GM12892 (cell line): ENCODE measurements around the gene ZNF583. TPM values are rescaled to one million over a fixed set of nuclear protein-coding genes. Genes with fewer than 3 reads are reported as not detected.
A peak's percentile ranks its signal among the peaks of the same experiment; 100 is the strongest.

ENCODE experiments used
- DNase-seq: peaks from one replicate; pipeline ENCODE4 v3.0.0; 2011; ENCODE audit not compliant: insufficient read length
- FAIRE-seq: peaks from 2 replicates; lab custom pipeline; 2011; peaks lifted over from hg19 to GRCh38; lab: Jason Lieb, UNC
- POLR2A ChIP-seq: IDR thresholded peaks from 2 replicates; pipeline ENCODE4 v1.6.1; 2011; ENCODE audit warnings: low read depth, low read length, control low read depth
- POLR2AphosphoS5 ChIP-seq: IDR thresholded peaks from 2 replicates; pipeline ENCODE4 v1.6.1; 2011; ENCODE audit warnings: low read depth, low read length, control low read depth
- TAF1 ChIP-seq: IDR thresholded peaks from 2 replicates; pipeline ENCODE4 v1.6.1; 2011; ENCODE audit warnings: low read depth, mild to moderate bottlenecking, control low read depth, low read length, borderline replicate concordance
- polyA plus RNA-seq: library from polyadenylated mRNA; unstranded; fragments of >200 nt; gene quantifications from one replicate; pipeline ENCODE4 v1.2.1, GENCODE V29; 2012; ENCODE audit warnings: missing spikeins, inconsistent platforms; ENCODE audit not compliant: missing spikeins

Gene ZNF583
- 1.6 TPM for polyA plus RNA-seq

- FAIRE-seq (peak; percentile 84), DNase-seq (peak; percentile 85)
- peak; percentile 69; the same call in 1 of the 2 replicates for TF ChIP-seq POLR2AphosphoS5
- TF ChIP-seq POLR2A = peak; percentile 57; the same call in 1 of the 2 replicates
- TF ChIP-seq TAF1 = no peak
Measured at GRCh38 chr19:56403764-56404704, at the start of gene ZNF583. Gene ZNF583, plus strand, starts transcription at chr19:56404332. Its CDS starts 2,783 bp downstream, at chr19:56407115.

GRCh38 chr19:56355517-56355916, 48.6 kb upstream of the ZNF583 start:
- DNase-seq (no peak), FAIRE-seq (no peak)
- no peak for TF ChIP-seq POLR2AphosphoS5
- TF ChIP-seq TAF1 = no peak
- no peak for TF ChIP-seq POLR2A

- DNase-seq = no peak
- FAIRE-seq = no peak
- no peak for TF ChIP-seq POLR2AphosphoS5
- TF ChIP-seq POLR2A = no peak
- no peak for TF ChIP-seq TAF1
Measured at GRCh38 chr19:56356944-56357343, 47.2 kb upstream of the ZNF583 start.

- FAIRE-seq (no peak), DNase-seq (no peak)
- TF ChIP-seq TAF1 (no peak), POLR2A (no peak), POLR2AphosphoS5 (no peak)
Measured at GRCh38 chr19:56360841-56361240, 43.3 kb upstream of the ZNF583 start.

- TF ChIP-seq POLR2A = peak; percentile 57; the same call in 1 of the 2 replicates
- no peak for TF ChIP-seq POLR2AphosphoS5
- no peak for TF ChIP-seq TAF1
- FAIRE-seq = peak; percentile 92
- DNase-seq = peak; percentile 50
Measured at GRCh38 chr19:56367829-56368711, 36.1 kb upstream of the ZNF583 start.

- FAIRE-seq = no peak
- TF ChIP-seq TAF1 (no peak), POLR2A (no peak), POLR2AphosphoS5 (no peak)
- DNase-seq = no peak
Measured at GRCh38 chr19:56369886-56370676, 34.1 kb upstream of the ZNF583 start.

- FAIRE-seq (no peak), DNase-seq (no peak)
- TF ChIP-seq POLR2AphosphoS5 (no peak), POLR2A (no peak), TAF1 (no peak)
Measured at GRCh38 chr19:56372281-56372680, 31.9 kb upstream of the ZNF583 start.

- TF ChIP-seq POLR2A = no peak
- TF ChIP-seq POLR2AphosphoS5 = no peak
- no peak for TF ChIP-seq TAF1
- no peak for FAIRE-seq
- DNase-seq = no peak
Measured at GRCh38 chr19:56377105-56377924, 26.8 kb upstream of the ZNF583 start.

- DNase-seq = no peak
Measured at GRCh38 chr19:56383826-56384605, 20.1 kb upstream of the ZNF583 start.

More at GRCh38 chr19:56383826-56384605, 20.1 kb upstream of the ZNF583 start:
- TF ChIP-seq POLR2A = no peak
- TF ChIP-seq POLR2AphosphoS5 = no peak
- FAIRE-seq = no peak
